HG03159 (cell line): Measurements from ENCODE around the gene TBC1D3C.
"Not testable (repeated sequence)": the region's sequence is repeated elsewhere in the genome, so short reads cannot be mapped to it uniquely, and the experiment has no call there.

ENCODE experiments used
- ATAC-seq: cut with Tn5 transposase; IDR thresholded peaks from one replicate; pipeline ENCODE4 v1.9.1; 2021; ENCODE audit warnings: mild to moderate bottlenecking, moderate library complexity; ENCODE audit not compliant: unreplicated experiment

TBC1D3C gene

DNA sequence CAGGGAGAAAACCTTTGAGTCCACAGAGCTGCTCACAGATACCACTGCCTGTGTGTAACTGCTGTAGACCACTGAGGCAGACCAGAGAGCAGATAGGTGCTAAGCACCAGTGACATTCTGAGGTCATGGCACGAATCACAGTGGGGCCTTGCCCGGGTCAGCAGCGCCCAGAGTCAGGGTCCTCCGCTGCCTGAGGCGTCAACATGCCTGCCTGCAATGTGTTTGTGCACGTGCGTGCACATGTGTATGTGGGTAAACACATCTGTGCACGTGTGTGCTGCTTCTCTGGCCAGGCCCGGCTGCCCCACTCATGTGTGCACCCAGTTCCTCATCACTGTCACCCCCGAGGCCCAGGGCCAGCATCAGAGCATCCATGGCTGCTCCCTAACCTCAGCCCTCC is at the start of gene TBC1D3C:
TSS of gene TBC1D3C (minus strand) at position 101 of the 400 bp plus-strand sequence. CDS start 1,568 bp downstream, outside the sequence.
- not testable (repeated sequence) for ATAC-seq

DNA sequence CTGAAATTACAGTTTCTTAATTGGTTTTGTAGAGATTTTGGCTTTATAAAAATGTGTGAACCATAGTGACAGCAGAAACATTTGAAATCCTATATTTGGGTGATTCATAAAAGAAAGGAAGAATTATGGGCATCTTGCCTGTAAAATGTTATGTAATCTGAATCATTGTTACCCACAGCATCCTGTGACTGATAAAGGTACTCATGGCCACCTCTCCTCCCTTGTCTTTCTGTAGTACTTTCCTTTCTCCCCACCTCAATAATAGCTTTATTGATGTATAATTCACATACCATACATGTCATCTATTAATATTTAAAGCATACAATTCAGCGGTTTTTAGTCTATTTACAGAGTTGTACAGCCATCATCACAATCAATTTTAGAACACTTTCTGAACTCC is 30.8 kb upstream of the TBC1D3C start:
- ATAC-seq: not testable (repeated sequence)

DNA sequence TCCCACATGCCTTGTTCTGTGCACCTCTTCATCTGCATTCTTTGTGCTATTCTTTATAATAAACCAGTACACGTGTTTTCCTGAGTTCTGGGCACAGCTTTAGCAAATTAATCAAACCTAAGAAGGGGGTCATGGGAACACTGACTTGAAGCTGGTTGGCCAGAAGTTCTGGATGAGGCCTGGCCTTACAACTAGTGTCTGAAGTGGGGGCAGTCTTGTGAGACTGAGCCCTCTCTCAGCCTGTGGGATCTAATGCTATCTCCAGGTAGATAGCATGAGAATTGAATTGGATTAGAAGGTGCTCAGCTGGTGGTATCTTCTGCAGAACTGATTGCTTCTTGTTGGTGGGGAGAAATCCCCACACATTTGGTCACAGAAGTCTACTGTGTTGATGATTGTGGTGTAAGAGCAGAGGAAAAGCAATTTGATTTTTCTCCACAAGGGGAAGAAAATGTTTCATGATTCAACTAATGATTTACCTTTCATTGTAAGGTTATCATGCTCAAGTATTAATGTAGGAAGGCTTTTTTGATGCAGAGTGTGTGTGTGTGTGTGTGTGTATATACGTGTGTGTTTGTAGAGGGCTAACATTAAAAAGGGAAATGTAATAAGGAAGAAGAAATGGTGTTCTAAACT is 25.7 kb upstream of the TBC1D3C start:
- ATAC-seq: not testable (repeated sequence)

DNA sequence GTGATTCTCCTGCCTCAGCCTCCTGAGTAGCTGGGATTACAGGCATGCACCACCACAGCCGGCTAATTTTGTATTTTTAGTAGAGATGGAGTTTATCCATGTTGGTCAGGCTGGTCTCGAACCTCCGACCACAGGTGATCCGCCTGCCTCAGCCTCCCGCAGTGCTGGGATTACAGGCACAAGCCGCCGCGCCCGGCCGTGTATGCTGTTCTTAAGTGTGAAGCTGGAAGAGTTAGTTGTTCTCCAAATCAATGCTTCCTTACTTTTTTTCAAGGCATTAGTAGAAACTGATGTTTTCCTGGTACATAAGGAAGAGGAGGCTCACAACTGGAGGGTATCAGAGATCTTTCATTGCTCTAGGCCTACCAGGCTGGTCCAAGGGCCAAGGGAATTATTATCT is 19.7 kb upstream of the TBC1D3C start:
- not testable (repeated sequence) for ATAC-seq

DNA sequence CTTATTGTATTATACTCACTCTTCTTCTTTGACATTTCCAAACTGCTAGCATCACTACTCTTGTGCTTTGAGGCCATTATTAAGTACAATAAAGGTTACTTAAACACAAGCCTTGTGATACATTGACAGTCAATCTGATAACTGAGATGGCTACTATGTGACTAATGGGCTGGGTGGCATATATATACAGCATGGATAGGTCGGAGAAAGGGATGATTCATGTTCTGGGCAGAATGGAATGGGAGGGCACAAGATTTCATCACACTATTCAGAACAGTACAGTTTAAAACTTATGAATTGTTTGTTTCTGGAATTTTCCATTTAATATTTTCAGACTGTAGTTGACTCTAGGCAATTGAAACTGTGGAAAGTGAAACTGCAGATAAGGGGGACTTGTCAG is 18.9 kb upstream of the TBC1D3C start:
- ATAC-seq: not testable (repeated sequence)
